Mesenchymal stem cell (in vitro differentiated cells and primary cell): ENCODE data around the gene TJP1.

ENCODE experiments used
- DNase-seq: peaks from one replicate; pipeline ENCODE4 v3.0.0-alpha.2; 2013
- H2AFZ ChIP-seq: one replicate; pipeline ENCODE4 v1.6.1; 2013; ENCODE audit warnings: low read depth, mild to moderate bottlenecking, control low read depth, inconsistent platforms, low read length, moderate library complexity
- H2AK5ac ChIP-seq: 2 replicates; pipeline ENCODE4 v1.6.1; 2013; ENCODE audit warnings: low read length, moderate library complexity, mild to moderate bottlenecking, inconsistent platforms; ENCODE audit not compliant: severe bottlenecking
- H2BK120ac ChIP-seq: one replicate; pipeline ENCODE4 v1.6.1; 2013; ENCODE audit warnings: low read depth, mild to moderate bottlenecking, inconsistent platforms, low read length, moderate library complexity
- H2BK12ac ChIP-seq, 2 experiments: one replicate each; pipeline ENCODE4 v1.6.1; 2013; ENCODE audit warnings: inconsistent platforms in 2 of 2, low read length in 2 of 2, mild to moderate bottlenecking in 2 of 2, moderate library complexity in 2 of 2, control low read depth in 1 of 2
- H2BK15ac ChIP-seq: one replicate; pipeline ENCODE4 v1.6.1; 2013; ENCODE audit warnings: mild to moderate bottlenecking, low read depth, inconsistent platforms; ENCODE audit not compliant: poor library complexity, severe bottlenecking
- H2BK5ac ChIP-seq: 2 replicates; pipeline ENCODE4 v1.6.1; 2013; ENCODE audit warnings: low read depth, mild to moderate bottlenecking, low read length, control low read depth, inconsistent platforms; ENCODE audit not compliant: poor library complexity, severe bottlenecking
- H3K14ac ChIP-seq, 2 experiments: one replicate each; pipeline ENCODE4 v1.6.1; 2013; ENCODE audit warnings: inconsistent platforms in 2 of 2, low read length in 2 of 2, control low read depth in 1 of 2, mild to moderate bottlenecking in 1 of 2, moderate library complexity in 1 of 2
- H3K18ac ChIP-seq, 2 experiments: one replicate each; pipeline ENCODE4 v1.6.1; 2013; ENCODE audit warnings: inconsistent platforms in 2 of 2, low read length in 2 of 2, control low read depth in 1 of 2, low read depth in 1 of 2, mild to moderate bottlenecking in 1 of 2
- H3K23ac ChIP-seq, 2 experiments: one replicate each; pipeline ENCODE4 v1.6.1; 2013; ENCODE audit warnings: inconsistent platforms in 2 of 2, low read length in 2 of 2, mild to moderate bottlenecking in 2 of 2, moderate library complexity in 2 of 2, control low read depth in 1 of 2
- H3K27ac ChIP-seq: 2 replicates; pipeline ENCODE4 v1.5.1; 2013; ENCODE audit warnings: mild to moderate bottlenecking, moderate library complexity, low read length, control low read depth, inconsistent platforms; ENCODE audit not compliant: poor library complexity, severe bottlenecking
- H3K27me3 ChIP-seq, 2 experiments: 2 replicates each; pipeline versions ENCODE4 v1.6.1 to v1.7.0; 2013; ENCODE audit warnings: low read length in 2 of 2, mild to moderate bottlenecking in 2 of 2, moderate library complexity in 2 of 2, control low read depth in 1 of 2, inconsistent platforms in 1 of 2; ENCODE audit not compliant: control insufficient read depth in 1 of 2, insufficient read depth in 1 of 2
- H3K36me3 ChIP-seq, 2 experiments: 2 replicates each; pipeline versions ENCODE4 v1.6.1 to v1.7.0; 2013; ENCODE audit warnings: low read length in 2 of 2, control low read depth in 1 of 2, inconsistent platforms in 1 of 2, low read depth in 1 of 2, mild to moderate bottlenecking in 1 of 2; ENCODE audit not compliant: insufficient read depth in 2 of 2, control insufficient read depth in 1 of 2
- H3K4ac ChIP-seq, 2 experiments: one replicate each; pipeline ENCODE4 v1.6.1; 2013; ENCODE audit warnings: inconsistent platforms in 2 of 2, low read length in 2 of 2, mild to moderate bottlenecking in 2 of 2, moderate library complexity in 2 of 2, control low read depth in 1 of 2, low read depth in 1 of 2
- H3K4me1 ChIP-seq: 2 replicates; pipeline ENCODE4 v1.6.1; 2013; ENCODE audit warnings: low read depth, low read length, control low read depth; ENCODE audit not compliant: control insufficient read depth, insufficient read depth
- H3K4me2 ChIP-seq: 2 replicates; pipeline ENCODE4 v1.6.1; 2013; ENCODE audit warnings: low read length, mild to moderate bottlenecking, inconsistent platforms; ENCODE audit not compliant: poor library complexity, severe bottlenecking
- H3K4me3 ChIP-seq, 2 experiments: 2 replicates each; pipeline versions ENCODE4 v1.5.1 to v1.7.0; 2013; ENCODE audit warnings: low read length in 2 of 2, mild to moderate bottlenecking in 2 of 2, control low read depth in 1 of 2, low read depth in 1 of 2; ENCODE audit not compliant: insufficient read depth in 1 of 2
- H3K79me1 ChIP-seq: replicated peaks from 2 replicates; pipeline ENCODE4 v1.6.1; 2013; ENCODE audit warnings: mild to moderate bottlenecking, control low read depth, low read length, inconsistent platforms; ENCODE audit not compliant: poor library complexity, severe bottlenecking
- H3K9ac ChIP-seq: 2 replicates; pipeline ENCODE4 v1.7.0; 2013; ENCODE audit warnings: mild to moderate bottlenecking, low read length, moderate library complexity
- H3K9me3 ChIP-seq: 2 replicates; pipeline ENCODE4 v1.7.0; 2013; ENCODE audit warnings: mild to moderate bottlenecking, low read length; ENCODE audit not compliant: control insufficient read depth
- H4K8ac ChIP-seq: one replicate; pipeline ENCODE4 v1.6.1; 2013; ENCODE audit warnings: inconsistent platforms, mild to moderate bottlenecking, low read length, moderate library complexity
- H4K91ac ChIP-seq: one replicate; pipeline ENCODE4 v1.6.1; 2013; ENCODE audit warnings: mild to moderate bottlenecking, low read length, inconsistent platforms
- WGBS: methylation state at CpG from one replicate; pipeline ENCODE4 v1.1.7; 2013; ENCODE audit warnings: mixed read lengths; 5-methylcytosine and 5-hydroxymethylcytosine counted together

Gene TJP1

GRCh38 chr15:29854413-29854812, 32.1 kb upstream of the TJP1 start:
- Histone ChIP-seq H4K8ac (no peak overlapping the region), H4K91ac (no peak overlapping the region), H3K4me3 (no peak overlapping the region), H3K27ac (no peak overlapping the region), H3K27me3 (no peaks in the 10 kb centered on the region), H2BK5ac (no peak overlapping the region), H3K4me1 (peaks cover 2% of the 10 kb centered on the region), H3K36me3 (no peaks in the 10 kb centered on the region), H2AK5ac (no peak overlapping the region), H3K79me1 (no peaks in the 10 kb centered on the region), H2BK15ac (no peak overlapping the region), H2AFZ (no peak overlapping the region), H3K23ac (no peak overlapping the region), H2BK120ac (no peak overlapping the region), H3K4me2 (no peak overlapping the region), H3K4ac (no peak overlapping the region), H2BK12ac (no peak overlapping the region), H3K18ac (no peak overlapping the region), H3K14ac (no peak overlapping the region), H3K9me3 (no peaks in the 10 kb centered on the region), H3K9ac (no peak overlapping the region)
- WGBS, result 75% methylated on average over 5 of the region's 6 CpGs
- DNase-seq, result no peak

DNA sequence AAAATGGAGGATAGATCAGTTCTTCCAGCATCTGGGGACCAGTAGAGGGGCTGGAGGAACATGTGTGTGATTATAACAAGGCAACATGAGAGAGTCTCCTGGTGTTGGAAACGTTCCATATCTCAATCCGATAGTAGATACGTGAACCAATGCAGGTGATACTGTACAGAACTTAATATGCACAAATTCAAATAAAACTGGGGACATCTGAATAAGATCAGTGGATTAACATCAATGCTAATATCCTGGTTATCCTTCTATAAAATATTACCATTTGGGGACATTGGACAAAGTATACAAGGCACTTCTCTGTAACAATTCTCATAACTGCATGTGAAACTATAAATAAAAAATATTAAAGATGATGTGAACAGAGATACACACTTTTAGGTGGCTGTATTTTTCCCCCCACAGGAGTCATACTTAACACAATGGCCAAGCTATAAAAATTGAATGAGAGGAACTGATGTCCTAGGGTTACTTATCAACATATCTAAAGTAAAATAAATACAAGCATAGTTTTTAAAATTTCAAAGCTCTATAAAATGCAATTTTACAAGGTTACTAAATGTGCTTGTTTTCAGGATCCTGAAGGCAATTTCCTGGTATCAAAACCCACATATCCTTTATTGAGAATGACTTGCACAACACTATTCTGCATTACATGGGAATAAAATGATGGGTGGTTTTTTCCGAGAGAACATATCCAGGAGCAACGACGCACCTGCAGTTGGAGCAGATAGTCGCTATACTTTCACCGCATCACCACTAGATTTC, 31.1 kb upstream of the TJP1 start:
- no peak overlapping the region for H3K27ac ChIP-seq
- no peak overlapping the region for H2BK12ac ChIP-seq
- H2BK15ac ChIP-seq, result no peak overlapping the region
- no peak overlapping the region for H3K14ac ChIP-seq
- no peak overlapping the region for H3K23ac ChIP-seq
- no peak overlapping the region for H3K4me2 ChIP-seq
- no peak overlapping the region for H4K8ac ChIP-seq
- H3K9me3 ChIP-seq, result no peaks in the 10 kb centered on the region
- no peak overlapping the region for H2BK120ac ChIP-seq
- 100% methylated on average over 5 of the region's 8 CpGs for WGBS
- H3K4me3 ChIP-seq, result no peak overlapping the region
- H3K4ac ChIP-seq, result no peak overlapping the region
- no peak overlapping the region for H4K91ac ChIP-seq
- H2AFZ ChIP-seq, result no peak overlapping the region
- H3K79me1 ChIP-seq, result no peaks in the 10 kb centered on the region
- no peak overlapping the region for H2AK5ac ChIP-seq
- no peaks in the 10 kb centered on the region for H3K36me3 ChIP-seq
- no peak overlapping the region for H3K9ac ChIP-seq
- H2BK5ac ChIP-seq, result no peak overlapping the region
- H3K27me3 ChIP-seq, result no peaks in the 10 kb centered on the region
- no peak for DNase-seq
- H3K4me1 ChIP-seq, result no peaks in the 10 kb centered on the region
- no peak overlapping the region for H3K18ac ChIP-seq

DNA sequence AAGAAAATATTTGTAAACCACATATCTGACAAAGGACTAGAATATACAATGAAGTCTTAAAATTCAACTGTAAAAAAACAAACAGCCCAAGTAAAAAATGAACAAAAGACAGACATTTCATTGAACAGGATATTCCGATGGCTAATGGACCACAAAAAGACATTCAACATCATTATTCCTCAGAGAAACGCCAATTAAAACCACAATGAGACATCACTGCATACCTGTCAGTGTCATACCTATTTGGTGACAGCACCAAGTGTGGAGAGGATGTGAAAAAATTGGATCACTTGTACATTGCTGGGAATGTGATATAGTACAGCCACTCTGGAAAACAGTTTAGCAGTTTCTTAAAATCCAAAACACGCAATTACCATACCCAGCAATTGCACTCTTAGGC, 29.9 kb upstream of the TJP1 start:
- no peaks in the 10 kb centered on the region for H3K27me3 ChIP-seq
- H2BK120ac ChIP-seq, result no peak overlapping the region
- no peak overlapping the region for H3K14ac ChIP-seq
- H3K23ac ChIP-seq, result no peak overlapping the region
- H2AFZ ChIP-seq, result no peak overlapping the region
- no peak overlapping the region for H3K4me3 ChIP-seq
- H3K4me2 ChIP-seq, result no peak overlapping the region
- H4K91ac ChIP-seq, result no peak overlapping the region
- no peak overlapping the region for H3K18ac ChIP-seq
- DNase-seq, result no peak
- H3K4ac ChIP-seq, result no peak overlapping the region
- no peak overlapping the region for H2AK5ac ChIP-seq
- H3K9me3 ChIP-seq, result peaks cover 8% of the 10 kb centered on the region
- H2BK5ac ChIP-seq, result no peak overlapping the region
- H2BK12ac ChIP-seq, result no peak overlapping the region
- no peak overlapping the region for H3K27ac ChIP-seq
- H4K8ac ChIP-seq, result no peak overlapping the region
- H3K9ac ChIP-seq, result no peak overlapping the region
- no peaks in the 10 kb centered on the region for H3K4me1 ChIP-seq
- H3K36me3 ChIP-seq, result no peaks in the 10 kb centered on the region
- H2BK15ac ChIP-seq, result no peak overlapping the region
- WGBS, result 89% methylated on average over 2 of the region's 3 CpGs
- no peaks in the 10 kb centered on the region for H3K79me1 ChIP-seq

DNA sequence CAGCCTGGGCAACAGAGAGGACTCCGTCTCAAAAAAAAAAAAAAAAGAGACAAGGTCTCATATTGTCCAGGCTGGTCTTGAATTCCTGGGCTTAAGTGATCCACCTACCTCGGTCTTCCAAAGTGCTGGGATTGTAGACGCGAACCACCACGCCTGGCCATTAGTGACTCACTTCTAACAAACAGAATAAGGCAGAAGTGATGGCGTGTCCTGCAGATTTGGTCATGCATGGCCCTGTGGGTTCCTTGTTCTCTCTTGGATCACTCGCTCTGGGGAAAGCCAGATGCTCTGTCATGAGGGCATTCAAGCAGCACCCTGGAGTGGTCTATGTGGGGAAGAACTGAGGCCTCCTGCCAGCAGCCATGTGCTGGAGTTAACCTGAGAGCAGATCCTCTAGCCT, 27.4 kb upstream of the TJP1 start:
- no peak overlapping the region for H3K4me3 ChIP-seq
- no peak overlapping the region for H3K4ac ChIP-seq
- H2BK15ac ChIP-seq, result no peak overlapping the region
- peaks cover 14% of the 10 kb centered on the region for H3K9me3 ChIP-seq
- H3K27me3 ChIP-seq, result no peaks in the 10 kb centered on the region
- H3K27ac ChIP-seq, result no peak overlapping the region
- no peaks in the 10 kb centered on the region for H3K4me1 ChIP-seq
- WGBS, result 92% methylated on average over 7 of the region's 7 CpGs
- H3K79me1 ChIP-seq, result no peaks in the 10 kb centered on the region
- no peak overlapping the region for H4K91ac ChIP-seq
- H3K4me2 ChIP-seq, result no peak overlapping the region
- H4K8ac ChIP-seq, result no peak overlapping the region
- no peaks in the 10 kb centered on the region for H3K36me3 ChIP-seq
- DNase-seq, result no peak
- H3K9ac ChIP-seq, result no peak overlapping the region
- H2AK5ac ChIP-seq, result no peak overlapping the region
- no peak overlapping the region for H2AFZ ChIP-seq
- H2BK12ac ChIP-seq, result no peak overlapping the region
- H3K14ac ChIP-seq, result no peak overlapping the region
- no peak overlapping the region for H3K18ac ChIP-seq
- no peak overlapping the region for H3K23ac ChIP-seq
- no peak overlapping the region for H2BK120ac ChIP-seq
- H2BK5ac ChIP-seq, result no peak overlapping the region
